ENCODE results near the gene CDH15. TPM values are rescaled to one million over a fixed set of nuclear protein-coding genes. Genes with fewer than 3 reads are reported as not detected.
"Not testable (repeated sequence)": the region's sequence is repeated elsewhere in the genome, so short reads cannot be mapped to it uniquely, and the experiment has no call there.

The CDH15 gene
- polyA plus RNA-seq, 3 donors, result 1.5 to 5.0 (median 2.9) TPM

DNA sequence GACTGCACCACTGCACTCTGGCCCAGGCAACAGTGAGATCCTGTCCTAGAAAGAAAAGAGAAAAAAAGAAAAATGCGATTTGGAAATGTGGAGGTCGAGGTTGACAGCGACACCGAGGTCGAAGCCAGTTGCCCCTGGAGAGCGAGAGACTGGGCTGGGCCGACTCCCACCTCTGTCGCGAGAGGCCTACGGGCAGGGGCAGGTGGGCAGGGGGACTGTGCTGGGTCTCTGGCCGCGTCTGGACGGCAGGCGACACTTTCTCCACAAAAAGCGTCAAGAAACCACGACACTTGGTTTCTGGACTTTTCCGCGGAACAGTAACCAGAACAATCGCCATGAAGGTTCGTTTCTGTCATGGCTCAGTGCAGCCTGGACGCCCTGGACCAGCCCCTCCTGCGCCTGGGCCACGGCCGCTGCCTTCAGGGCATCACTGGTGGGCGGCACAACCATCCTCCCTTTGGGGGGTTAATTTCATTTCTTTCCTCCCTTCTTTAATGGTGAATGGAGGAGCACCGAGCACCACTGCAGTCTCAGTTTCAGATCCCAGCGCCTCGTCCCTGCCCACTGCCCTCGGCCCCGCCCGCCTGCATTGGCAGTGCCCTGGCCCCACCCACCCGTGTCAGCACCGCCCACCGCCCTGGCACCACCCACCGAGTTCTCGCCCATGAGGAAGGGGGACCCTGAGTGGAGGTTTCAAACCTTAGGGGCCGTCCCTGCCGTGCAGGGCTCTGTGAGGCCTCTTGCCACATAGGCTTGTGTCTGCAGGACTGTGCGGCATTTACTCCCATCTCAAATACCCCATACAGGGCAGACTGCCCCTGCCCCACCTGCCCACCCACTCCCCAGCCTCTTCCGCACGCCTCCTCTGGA, 18.5 kb upstream of the CDH15 start:
- DNase-seq (ENCODE audit: extremely low read depth in 1 of 11, low read depth in 9 of 11, low spot score in 4 of 11), result no peak

- no peak for DNase-seq (ENCODE audit: extremely low read depth in 1 of 11, low read depth in 9 of 11, low spot score in 4 of 11)
Measured at GRCh38 chr16:89153848-89154271, 17.7 kb upstream of the CDH15 start.

DNA sequence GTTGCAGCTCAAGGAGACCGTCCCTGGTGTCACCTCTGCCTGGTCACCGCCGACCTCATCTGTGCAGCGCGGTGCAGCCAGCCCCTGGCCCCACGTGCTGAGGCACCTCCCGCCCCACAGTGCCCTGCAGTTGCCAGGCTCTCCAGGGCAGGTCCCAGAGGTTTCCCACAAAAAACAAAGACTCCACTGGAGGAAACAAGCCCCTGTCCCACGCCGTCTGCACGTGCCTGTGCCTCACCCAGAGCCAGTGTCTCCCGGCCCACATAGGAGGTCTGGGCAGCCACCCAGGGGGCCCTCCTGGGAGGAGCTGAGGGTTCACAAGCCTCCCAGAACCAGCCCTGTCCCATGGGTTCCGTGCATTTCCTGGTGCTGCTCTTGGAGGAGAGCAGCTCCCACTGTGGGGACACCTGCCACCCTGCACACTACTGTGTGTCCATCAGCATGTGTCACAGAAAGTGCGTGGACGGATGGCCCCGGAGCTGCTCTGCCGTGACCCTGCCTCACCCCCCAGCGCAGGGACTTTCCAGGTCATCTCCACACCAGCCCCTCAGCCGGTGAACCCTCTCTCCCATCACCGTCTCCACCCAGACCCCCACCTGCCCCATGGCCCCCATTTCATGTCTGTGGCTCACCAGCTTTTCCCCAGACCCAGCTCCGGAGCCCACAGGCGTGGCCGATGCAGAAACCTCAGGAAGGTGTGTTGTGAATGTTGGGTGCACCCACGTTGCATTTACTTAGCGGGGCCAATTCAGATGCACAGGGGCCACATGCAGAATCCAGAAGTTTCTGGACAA, 17.0 kb upstream of the CDH15 start:
- no peak for DNase-seq (ENCODE audit: extremely low read depth in 1 of 11, low read depth in 9 of 11, low spot score in 4 of 11)

- no peak for DNase-seq (ENCODE audit: extremely low read depth in 1 of 11, low read depth in 9 of 11, low spot score in 4 of 11)
Measured at GRCh38 chr16:89155184-89155679, 16.3 kb upstream of the CDH15 start.

DNA sequence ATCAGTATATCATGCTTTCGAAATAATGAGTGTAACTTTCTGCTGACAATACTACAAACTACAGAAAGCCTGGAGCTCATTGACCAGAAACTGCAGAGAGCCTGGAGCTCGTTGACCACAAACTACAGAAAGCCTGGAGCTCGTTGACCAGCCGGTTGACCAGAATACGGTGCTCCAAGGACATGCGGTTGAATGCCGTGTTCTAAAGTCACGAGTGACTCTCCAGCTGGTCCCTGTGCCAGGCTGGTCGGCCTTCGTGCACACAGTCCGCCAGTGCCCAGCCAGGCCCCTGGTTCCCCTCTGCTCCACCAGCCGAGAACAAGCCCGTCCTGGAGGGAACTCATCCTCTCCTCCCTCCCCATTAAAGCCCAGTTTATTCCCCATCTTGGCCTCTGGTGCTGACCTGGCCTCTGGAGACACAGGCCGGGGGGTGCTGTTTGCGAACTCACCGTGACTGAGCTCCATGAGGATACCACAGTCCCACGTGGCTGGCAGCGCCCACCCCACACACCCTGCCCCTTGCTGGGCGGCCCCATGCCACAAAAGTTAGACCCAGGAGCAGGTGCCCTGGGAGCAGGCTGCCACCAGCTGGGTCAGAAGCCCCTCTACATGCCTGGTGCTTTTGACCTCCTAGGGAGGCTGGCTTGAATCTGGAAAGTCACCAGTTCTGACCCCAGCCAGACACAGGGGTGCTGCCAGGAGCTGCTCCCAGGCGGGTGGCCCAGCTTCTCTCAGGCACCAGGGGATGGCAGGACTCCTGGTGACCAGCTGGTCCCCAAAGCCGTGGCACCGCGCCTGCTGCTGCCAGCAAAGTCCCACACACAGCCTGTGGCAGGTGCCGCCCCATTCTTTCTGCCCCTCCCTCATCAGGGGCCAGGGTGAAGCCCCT, 15.5 kb upstream of the CDH15 start:
- DNase-seq (ENCODE audit: extremely low read depth in 1 of 11, low read depth in 9 of 11, low spot score in 4 of 11), result no peak

DNA sequence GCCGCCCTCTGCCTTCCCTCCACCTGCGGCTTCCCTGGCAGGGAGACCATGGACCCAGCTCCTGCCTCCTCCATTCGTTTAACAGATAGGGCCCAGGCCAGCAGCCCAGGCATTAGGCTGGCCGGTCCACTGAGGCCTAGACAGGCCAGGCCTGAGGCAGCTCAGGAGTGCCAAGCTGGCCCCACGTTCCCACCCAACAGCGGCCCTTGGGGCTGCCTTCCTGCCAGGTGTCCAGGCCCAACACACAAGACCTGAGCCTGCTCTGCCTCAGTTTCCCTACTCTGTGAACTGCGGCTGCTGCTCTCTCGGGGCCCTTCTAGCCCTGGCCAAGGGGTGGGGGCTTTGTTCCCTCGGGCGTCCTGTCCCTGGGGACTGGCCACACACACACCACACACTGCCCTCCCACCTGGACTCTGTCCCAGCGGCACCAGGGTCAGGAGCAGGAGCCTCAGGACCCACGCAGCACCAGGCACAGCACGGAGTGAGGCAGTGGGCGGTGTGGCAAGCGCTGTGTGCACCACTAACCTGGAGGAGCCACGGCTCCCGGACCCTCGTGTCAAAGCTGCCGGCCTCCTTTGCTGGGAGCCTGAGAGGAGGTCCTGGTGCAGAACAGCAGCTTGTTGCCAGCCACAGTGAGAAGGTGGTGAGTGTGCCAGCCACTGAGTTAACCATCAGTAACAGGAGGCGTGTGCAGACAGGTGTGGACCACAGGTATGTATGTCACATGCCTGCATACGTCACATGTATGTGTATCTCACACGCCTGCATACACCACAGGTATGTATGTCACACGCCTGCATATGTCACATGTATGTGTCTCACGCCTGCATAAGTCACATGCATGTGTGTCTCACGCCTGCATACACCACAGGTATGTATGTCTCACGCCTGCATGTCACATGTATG, 14.6 kb upstream of the CDH15 start:
- no peak for DNase-seq (ENCODE audit: extremely low read depth in 1 of 11, low read depth in 9 of 11, low spot score in 4 of 11)

DNA sequence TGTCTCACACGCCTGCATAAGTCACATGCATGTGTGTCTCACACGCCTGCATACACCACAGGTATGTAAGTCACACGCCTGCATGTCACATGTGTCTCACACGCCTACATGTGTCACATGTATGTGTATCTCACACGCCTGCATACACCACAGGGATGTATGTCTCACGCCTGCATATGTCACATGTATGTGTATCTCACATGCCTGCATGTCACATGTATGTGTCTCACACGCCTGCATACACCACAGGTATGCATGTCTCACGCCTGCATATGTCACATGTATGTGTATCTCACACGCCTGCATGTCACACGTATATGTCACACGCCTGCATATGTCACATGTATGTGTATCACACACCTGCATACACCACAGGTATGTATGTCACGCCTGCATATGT, 13.8 kb upstream of the CDH15 start:
- DNase-seq (ENCODE audit: extremely low read depth in 1 of 11, low read depth in 9 of 11, low spot score in 4 of 11), result no peak

DNA sequence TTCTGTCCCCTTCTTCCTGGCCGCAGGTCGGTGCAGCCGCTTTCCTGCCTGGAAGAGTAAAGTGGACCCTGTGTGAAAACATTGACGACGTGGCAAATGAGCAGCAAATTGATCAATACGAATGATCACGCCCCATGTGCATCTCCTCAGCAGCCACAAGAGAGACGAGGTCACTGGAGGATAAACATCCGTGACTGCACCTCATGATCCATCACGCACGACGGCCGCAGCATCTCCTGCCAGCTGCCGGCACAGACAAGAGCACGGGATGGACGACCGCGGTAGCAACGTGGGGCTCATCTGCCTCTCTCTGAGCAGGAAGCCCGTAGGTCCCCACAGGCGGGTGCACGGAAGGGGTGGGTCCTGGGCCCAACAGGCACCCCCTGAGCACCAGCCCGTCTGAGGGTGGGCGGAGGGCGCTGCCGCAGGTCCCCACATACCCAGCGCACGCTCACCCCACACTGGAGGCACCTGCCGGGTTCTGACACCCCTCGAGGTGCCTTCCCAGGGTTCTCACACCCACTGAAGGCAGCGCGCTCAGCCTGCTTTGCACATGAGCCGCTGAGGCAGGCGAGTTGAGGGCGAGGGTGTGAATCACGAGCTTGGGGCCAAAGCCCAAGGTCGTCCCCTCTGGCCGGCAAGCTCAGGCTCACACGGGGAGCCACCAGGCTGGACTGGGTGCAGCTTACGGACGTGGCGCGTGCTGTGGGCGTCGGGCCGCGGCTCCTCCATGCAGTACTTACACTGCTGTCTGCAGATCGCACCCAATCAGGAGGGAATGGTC, 12.3 kb upstream of the CDH15 start:
- DNase-seq (ENCODE audit: extremely low read depth in 1 of 11, low read depth in 9 of 11, low spot score in 4 of 11), result no peak

- DNase-seq (ENCODE audit: extremely low read depth in 1 of 11, low read depth in 9 of 11, low spot score in 4 of 11), result no peak
Measured at GRCh38 chr16:89159850-89160354, 11.6 kb upstream of the CDH15 start.

GRCh38 chr16:89160977-89161701, 10.4 kb upstream of the CDH15 start:
- no peak for DNase-seq (ENCODE audit: extremely low read depth in 1 of 11, low read depth in 9 of 11, low spot score in 4 of 11)

DNA sequence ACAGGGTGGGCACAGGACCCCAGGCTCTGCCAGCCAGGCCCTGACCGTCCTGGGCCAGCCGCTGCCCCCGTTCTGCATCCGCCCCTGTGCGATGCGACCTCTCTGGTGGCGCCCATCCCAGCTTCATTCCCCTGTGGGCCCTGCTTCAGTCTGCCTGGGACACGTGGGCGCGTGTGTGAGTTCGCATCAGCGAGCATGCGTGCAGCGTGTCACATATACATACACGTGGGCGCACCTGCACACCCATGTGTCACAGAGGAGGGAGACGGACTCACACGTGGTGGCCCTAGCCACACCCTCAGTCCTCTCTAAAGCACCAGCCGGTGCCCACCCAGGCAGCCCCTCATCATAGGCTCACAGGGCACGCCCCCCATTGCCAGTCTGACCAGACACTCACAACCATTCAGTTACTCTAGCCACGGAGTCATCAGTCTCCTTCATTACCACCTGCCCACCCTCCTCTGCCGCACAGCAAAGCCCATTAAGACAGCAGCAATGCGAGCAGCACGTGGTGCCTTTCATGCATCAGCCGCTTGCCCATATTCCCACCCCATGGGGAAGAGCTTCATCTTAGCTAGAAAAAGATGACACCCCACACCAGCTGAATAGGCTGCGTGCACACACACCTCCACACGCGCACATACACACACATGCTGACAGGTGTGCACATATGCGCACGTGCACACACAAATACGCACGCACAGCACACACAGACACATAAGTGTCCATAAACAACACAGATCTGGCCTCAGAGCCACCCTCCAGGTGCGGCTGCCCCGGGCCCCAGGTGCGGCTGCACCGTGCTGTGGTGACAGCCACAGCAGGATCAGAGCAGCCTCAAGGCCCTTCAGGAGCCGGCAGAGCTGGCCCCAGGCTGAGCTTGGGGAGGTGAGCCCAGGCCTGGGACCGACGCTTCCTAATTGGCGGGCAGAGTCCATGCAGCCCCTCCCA, 9.5 kb upstream of the CDH15 start:
- no peak for DNase-seq (ENCODE audit: extremely low read depth in 1 of 11, low read depth in 9 of 11, low spot score in 4 of 11)

- DNase-seq (ENCODE audit: extremely low read depth in 1 of 11, low read depth in 9 of 11, low spot score in 4 of 11), result no peak
Measured at GRCh38 chr16:89163297-89163696, 8.3 kb upstream of the CDH15 start.

- peak in 2 of 11 donors; percentile 46 to 56 for DNase-seq (ENCODE audit: extremely low read depth in 1 of 11, low read depth in 9 of 11, low spot score in 4 of 11)
Measured at GRCh38 chr16:89164436-89164835, 7.1 kb upstream of the CDH15 start.

GRCh38 chr16:89164847-89165680, 6.5 kb upstream of the CDH15 start:
- no peak for DNase-seq (ENCODE audit: extremely low read depth in 1 of 11, low read depth in 9 of 11, low spot score in 4 of 11)

DNA sequence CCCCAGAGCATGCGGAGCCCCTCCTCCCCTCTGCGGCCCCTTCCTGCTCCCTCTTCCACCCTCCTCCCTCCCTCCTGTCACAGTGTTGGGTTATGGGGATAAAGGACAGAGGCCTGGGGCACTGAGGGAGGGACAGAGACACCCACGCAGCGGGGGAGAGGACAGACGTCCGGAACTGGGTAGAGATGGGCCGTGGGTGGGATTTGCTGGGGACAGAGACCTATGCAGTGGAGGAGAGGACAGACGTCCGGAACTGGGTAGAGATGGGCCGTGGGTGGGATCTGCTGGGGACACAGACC, 5.9 kb upstream of the CDH15 start:
- not testable (repeated sequence) for DNase-seq (ENCODE audit: extremely low read depth in 1 of 11, low read depth in 9 of 11, low spot score in 4 of 11)

All from renal cortex interstitium (tissue), 11 donors.